ENCODE measurements around the gene CPNE9.

DNA sequence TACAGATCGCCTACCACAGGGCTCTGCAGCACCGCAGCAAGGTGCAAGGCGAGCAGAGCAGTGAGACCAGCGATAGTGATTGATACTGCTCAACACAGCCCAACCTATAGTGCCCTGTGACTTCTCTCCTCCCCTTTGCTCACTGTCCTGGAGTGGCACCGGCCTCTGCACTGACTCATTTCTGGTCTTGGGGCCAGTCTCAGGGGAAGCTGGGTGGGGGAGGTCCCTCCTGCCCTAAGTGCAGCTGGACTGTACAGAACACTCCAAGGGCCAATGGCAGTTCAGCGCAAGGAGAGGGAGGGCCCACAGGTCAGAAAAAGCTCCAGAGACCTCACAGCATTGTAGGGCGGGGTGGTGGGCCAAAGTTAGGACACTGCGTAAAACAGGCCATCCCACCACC, 43.6 kb downstream of the CPNE9 start:
- TF ChIP-seq RARB (CRISPR knock-in tag; IDR thresholded peaks at IDR 0.05) (no peak), ZC3H10 (CRISPR knock-in tag; IDR thresholded peaks at IDR 0.05) (no peak), ESRRG (CRISPR knock-in tag; IDR thresholded peaks at IDR 0.05) (no peak)
- TF ChIP-seq, protein P1, sequence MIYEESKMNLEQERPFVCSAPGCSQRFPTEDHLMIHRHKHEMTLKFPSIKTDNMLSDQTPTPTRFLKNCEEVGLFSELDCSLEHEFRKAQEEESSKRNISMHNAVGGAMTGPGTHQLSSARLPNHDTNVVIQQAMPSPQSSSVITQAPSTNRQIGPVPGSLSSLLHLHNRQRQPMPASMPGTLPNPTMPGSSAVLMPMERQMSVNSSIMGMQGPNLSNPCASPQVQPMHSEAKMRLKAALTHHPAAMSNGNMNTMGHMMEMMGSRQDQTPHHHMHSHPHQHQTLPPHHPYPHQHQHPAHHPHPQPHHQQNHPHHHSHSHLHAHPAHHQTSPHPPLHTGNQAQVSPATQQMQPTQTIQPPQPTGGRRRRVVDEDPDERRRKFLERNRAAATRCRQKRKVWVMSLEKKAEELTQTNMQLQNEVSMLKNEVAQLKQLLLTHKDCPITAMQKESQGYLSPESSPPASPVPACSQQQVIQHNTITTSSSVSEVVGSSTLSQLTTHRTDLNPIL (CRISPR knock-in tag; IDR thresholded peaks at IDR 0.05; ENCODE audit: low read depth): no peak

Data from SK-N-SH treated with all-trans-retinoic acid at 6 μM for 48 hours (cell line).